Measurements from ENCODE around the gene HECTD2. TPM values are rescaled to one million over a fixed set of nuclear protein-coding genes. Genes with fewer than 3 reads are reported as not detected.

Gene HECTD2, protein sequence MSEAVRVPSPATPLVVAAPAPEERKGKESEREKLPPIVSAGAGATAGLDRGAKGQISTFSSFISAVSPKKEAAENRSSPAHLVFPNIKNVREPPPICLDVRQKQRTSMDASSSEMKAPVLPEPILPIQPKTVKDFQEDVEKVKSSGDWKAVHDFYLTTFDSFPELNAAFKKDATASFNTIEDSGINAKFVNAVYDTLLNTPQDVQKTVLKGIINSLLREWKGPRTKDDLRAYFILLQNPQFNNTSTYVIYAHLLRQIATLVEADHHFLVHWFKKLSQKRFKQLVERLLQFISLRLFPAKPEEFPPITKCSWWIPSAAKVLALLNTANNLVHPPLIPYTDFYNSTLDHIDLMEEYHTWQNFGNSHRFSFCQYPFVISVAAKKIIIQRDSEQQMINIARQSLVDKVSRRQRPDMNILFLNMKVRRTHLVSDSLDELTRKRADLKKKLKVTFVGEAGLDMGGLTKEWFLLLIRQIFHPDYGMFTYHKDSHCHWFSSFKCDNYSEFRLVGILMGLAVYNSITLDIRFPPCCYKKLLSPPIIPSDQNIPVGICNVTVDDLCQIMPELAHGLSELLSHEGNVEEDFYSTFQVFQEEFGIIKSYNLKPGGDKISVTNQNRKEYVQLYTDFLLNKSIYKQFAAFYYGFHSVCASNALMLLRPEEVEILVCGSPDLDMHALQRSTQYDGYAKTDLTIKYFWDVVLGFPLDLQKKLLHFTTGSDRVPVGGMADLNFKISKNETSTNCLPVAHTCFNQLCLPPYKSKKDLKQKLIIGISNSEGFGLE
- total RNA-seq (2022; extraction: Qiagen RNA extraction; ENCODE audit: low read depth) = 1.8 to 5.3 TPM (median 3.6 TPM) in 5 replicates

DNA sequence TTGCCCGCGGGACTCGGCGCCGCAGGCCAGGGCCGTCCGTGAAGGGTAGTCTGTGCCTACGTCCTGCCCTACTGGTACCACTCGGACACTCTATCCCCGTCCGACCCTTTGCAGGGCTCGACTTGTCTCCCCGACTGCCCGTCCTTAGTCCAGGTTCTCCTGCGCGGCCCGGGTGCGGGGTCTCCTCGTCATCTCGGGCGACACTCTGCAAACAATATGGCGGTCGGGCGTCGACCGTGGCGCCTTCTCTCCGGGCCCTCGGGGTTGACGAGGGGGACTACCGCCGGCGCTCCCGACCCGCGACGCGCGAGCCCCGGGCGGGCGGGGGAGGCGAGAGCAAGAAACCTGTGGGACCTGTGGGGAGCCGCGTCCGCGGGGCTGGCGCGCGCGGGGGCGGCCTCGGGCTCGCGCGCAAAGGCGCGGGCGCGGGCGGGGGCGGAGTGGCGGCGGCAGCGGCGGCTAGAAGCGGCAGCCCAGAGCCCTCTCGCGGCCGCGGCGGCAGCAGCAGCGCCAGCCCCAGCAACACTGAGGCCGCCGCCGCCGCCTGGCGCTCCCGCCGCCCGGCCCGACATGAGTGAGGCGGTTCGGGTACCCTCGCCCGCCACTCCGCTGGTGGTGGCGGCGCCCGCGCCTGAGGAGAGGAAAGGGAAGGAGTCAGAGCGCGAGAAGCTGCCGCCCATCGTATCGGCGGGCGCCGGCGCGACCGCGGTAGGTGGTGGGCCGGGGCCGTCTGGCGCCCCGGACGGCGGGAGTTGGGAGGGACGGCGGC lies at the start of gene HECTD2:
HECTD2 (plus strand) TSS at position 476 of the 769 bp plus-strand sequence; CDS start at position 571, 95 bp downstream.

Other genes with a start within 250 kb of the HECTD2 start
- gene PCGF5, start 189.7 kb upstream of the HECTD2 start, total RNA-seq (2022; extraction: Qiagen RNA extraction; ENCODE audit: low read depth) = 32.8 to 44.6 TPM (median 38.2 TPM) in 5 replicates
- 21.0 to 26.7 TPM (median 22.6 TPM) in 5 replicates for gene PPP1R3C, start 222.7 kb downstream of the HECTD2 start, total RNA-seq (2022; extraction: Qiagen RNA extraction; ENCODE audit: low read depth)